RCC 7860 (cell line): ENCODE measurements around the gene KRT86.
A peak's percentile ranks its signal among the peaks of the same experiment; 100 is the strongest.
"Not testable (repeated sequence)": the region's sequence is repeated elsewhere in the genome, so short reads cannot be mapped to it uniquely, and the experiment has no call there.

Experiments used
- DNase-seq: peaks from one replicate; pipeline ENCODE4 v3.0.0-alpha.2; 2015; ENCODE audit warnings: low spot score
- FAIRE-seq: peaks from 2 replicates; lab custom pipeline; 2012; peaks lifted over from hg19 to GRCh38; lab: Jason Lieb, UNC

Gene KRT86

DNA sequence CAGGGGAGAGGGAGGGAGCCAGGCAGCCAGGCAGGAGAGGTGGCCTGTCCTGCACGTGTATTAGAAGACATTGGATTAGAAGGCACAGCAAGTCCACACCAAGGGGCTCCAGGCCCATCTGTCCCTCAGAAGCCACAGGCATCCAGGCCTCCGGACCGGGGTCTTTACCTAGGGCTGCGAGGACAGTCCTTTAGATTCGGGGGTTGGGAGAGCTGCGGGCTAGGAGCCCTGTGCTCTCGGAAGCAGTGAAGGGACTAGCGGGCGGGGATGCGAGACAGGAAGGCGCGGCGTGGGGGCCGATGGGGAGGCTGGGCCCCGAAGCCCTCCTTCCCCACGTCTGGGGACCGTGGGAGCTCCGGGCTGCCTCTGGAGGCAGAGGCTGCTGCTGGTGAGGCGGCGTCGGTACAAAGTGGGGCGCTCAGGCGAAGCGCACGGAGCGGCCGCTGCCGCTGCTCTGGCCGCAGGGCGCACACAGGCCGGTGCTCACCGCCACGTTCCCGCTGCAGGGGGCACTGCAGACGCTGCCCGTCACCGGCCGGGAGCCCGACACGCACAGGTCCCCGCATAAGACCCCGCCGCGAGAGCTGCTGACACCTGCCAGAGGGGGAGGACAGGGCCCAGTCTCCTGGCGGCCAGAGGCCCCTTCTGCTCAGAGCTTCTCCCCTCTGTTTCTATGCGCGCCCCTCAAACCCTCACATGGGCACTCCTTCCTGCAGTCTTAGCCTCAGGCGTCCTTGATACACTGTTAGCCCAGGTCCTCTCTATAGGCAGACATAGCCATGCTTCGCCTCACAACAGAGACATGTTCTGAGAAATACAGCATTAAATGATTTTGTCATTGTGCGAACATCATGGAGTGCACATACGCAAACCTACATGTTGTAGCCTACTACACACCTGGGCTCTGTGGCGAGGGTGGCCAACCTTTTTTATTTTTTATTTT, 24.1 kb upstream of the KRT86 start:
- DNase-seq (no peak), FAIRE-seq (no peak)

DNA sequence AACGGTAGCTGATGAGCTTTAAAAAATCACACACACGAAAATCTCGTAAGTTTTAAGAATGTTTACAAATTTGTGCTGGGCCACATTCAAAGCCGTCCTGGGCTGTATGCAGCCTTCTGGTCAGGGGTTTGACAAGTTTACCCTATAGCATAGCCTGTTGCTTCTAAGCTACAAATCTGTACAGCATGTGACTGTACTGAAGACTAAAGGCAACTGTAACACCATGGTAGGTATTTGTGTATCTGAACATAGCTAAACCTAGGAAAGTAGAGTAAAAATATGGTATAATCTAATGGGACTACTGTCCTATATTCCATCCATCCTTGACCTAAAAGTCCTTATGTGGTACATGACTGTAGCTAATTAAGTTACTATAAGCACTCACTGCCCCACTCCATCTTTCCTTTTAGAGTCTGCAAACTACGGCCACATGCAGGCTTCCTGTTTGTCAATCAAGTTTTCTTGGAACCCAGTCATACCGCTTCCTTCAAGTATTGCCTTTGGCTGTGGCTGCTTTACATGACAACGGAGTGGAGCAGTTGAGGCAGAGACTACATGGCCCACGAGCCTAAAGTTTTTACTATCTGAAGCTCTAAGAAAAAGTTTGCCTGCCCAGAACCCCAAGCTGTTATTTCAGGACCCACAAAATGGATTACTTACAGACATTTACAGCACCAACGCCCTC, 22.9 kb upstream of the KRT86 start:
- FAIRE-seq = no peak
- no peak for DNase-seq

DNA sequence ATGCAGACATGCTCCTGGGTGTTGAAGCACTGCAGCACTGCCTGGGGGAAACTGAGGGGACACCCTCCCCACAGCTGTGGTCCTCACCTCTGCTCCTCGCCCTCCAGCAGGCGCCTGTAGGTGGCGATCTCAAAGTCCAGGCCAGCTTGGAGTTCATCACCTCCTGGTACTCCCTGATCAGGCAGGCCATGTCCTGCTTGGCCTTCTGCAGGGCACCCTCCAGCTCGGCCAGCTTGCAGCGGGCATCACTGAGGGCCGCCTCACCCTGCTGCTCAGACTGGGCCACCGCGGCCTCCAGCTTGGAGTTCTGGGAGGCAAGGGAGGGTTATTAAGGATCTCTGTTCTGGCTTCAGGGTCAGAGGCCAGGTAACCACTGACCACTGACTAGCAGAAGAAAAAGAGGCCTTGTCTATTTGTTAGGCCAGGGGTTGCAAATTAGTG, 22.2 kb upstream of the KRT86 start:
- DNase-seq, FAIRE-seq: not testable (repeated sequence)

DNA sequence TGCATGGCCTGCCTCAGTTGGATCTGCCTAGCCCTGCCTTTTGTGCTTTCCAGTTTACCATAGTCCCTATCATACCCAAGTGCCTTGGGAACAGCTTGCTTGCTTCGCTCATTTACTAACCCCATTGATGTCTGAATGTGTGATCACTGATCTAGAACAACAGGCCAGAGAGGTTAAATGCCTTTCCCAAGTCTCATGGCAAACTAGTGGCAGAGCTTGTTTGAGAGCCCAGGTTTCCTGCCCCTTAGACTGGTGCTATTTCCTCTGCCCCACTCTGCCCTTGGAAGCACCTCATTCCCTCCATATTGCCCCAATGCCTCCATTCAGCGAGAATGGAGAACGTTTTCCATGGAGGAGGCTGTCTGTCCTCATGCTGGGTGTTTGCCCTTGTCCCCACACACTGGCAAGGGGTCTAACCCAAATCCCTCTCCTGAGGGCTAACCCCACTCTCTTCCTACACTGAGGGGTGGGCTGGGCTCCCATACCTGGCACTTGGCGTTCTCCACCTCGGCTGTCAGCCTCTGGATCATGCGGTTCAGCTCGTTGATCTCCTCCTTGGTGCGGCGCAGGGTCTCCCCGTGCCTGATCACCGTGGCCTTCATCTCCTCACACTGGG, 21.6 kb upstream of the KRT86 start:
- FAIRE-seq (peak; percentile 82), DNase-seq (peak; percentile 80)

DNA sequence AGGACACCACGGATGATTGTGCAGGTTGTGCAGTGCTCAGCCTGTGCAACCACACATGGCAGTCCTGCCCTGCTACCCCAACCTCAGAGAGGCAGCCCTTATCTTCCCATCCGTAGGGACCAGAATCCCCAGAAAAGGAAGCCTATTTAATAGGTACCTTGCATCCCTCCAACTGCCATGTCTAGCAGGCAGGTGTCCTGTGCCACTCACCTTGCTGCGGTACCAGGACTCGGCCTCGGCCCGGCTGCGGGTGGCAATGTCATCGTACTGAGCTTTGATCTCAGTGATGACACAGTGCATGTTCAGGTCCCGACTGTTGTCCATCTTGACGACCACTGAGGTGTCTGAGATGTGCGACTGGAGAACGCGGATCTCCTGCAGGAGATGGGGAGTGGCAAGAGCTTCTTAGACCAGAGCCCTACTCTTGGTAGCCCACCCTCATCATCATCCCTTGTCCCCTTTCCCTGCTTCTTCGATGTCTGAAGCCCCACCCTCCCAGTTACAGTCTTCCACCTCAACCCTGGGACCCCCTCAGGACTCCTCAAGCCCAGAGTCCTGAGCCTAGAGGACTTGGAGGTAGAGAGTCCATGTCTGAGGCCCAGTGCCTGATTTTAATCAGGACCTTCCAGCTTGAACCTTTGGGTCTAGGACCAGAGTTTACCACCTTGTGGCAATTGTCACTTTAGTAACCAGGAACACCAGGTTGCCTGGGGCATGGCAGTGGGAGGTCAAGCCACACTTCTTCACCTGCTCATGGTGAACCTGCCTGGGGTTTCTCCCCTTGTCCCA, 20.9 kb upstream of the KRT86 start:
- no peak for DNase-seq

GRCh38 chr12:52254180-52254964, 20.1 kb upstream of the KRT86 start:
- no peak for FAIRE-seq
- DNase-seq = no peak

More for the DNA sequence above, 20.9 kb upstream of the KRT86 start:
- no peak for FAIRE-seq

DNA sequence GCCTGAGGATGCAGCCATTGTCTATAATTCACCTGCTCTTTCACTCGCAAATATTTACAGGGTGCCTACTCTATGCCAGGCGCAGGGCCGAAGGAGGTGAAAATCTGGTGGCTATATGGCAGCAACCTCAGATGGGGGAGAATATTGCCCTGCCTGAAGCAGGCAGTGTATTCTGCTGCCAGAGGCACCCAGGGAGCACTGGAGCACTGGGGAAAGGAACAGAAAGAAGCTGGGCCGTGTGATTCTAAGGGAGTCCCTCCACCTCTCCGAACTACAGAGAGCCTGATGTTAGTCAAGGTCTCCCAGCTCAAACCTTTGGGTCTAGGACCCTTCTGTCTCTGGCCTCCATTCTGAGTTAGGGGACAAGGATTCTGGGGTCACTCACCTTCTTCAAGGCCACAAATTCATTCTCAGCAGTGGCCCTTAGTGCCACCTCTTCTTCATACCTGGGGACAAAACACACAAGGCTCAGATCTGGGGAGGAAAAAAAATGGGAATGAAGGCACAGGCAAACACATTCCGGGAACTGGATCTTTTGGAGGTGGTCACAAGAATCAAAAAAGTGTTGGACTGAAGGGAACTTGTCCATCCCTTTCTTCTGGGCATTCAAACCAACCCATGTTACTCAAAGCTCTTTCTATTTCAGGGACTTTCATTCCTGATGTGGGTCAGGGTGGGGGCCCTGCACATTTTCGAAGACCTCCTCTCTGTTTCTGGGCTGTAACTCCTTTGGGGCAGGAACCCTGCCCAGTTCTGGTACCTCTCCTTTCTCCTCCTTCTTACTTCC, 19.3 kb upstream of the KRT86 start:
- FAIRE-seq = no peak
- DNase-seq = no peak

GRCh38 chr12:52255926-52256583, 18.4 kb upstream of the KRT86 start:
- DNase-seq = no peak

DNA sequence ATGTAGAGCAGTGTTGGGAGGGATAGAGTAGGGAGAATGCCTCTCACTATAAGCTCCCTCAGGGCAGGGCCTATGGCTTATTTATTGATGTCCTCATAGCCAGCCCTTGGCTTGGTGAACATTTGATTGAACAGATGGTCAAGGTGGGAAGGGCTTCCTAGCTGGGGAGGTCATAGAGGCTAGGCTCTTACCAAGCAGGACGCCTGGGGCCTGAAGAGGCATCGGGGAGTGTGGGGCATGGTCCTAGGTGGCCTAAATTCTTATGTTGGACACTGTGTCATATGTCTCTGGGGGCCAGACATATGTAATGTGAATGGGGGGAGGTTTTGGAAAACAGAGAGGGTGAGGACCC, 17.9 kb upstream of the KRT86 start:
- no peak for FAIRE-seq
- no peak for DNase-seq

More at GRCh38 chr12:52255926-52256583, 18.4 kb upstream of the KRT86 start:
- no peak for FAIRE-seq

DNA sequence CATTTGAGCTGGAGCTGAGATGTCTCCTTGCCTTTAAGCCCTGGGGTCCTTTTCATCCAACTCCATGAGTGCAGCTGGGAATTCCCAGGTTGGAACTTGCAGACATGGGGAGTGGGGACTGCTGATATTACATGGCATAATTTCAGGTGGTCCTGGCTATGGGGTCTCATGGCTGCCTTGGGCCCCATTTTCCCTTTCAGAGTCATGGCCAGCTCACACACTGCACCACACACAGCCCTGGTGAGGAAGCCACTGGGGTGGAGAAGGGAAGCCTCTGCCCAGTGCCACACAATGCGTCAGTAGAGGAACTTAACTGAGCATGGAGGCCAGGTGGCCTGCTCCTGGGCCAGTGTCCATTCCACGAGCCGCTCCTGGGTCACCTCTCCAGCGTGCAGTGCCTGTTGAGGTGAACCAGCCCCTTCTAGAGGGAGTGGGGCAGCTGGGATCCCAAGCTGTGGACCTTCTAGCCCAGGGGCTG, 17.3 kb upstream of the KRT86 start:
- FAIRE-seq (no peak), DNase-seq (no peak)

DNA sequence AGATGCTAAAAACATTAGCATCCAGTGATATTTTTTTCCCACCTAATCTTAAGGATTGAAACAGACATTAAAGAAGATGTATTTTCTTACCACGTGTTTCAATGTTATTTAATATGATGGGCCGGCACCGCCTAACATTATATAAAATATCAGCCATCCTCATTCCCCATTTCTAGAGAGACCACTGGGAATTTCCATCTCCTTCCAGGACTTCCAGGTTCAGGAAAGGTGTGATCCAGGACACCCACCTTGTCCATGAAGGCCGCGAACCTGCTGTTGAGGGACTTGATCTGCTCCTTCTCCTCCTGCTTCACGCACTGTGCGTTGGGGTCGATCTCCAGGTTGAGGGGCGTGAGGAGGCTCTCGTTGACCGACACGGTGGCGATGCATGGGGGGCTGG, 16.5 kb upstream of the KRT86 start:
- FAIRE-seq, DNase-seq: not testable (repeated sequence)

GRCh38 chr12:52258335-52258901, 16.0 kb upstream of the KRT86 start:
- DNase-seq = no peak
- no peak for FAIRE-seq

GRCh38 chr12:52259657-52260243, 14.7 kb upstream of the KRT86 start:
- FAIRE-seq (no peak), DNase-seq (no peak)

DNA sequence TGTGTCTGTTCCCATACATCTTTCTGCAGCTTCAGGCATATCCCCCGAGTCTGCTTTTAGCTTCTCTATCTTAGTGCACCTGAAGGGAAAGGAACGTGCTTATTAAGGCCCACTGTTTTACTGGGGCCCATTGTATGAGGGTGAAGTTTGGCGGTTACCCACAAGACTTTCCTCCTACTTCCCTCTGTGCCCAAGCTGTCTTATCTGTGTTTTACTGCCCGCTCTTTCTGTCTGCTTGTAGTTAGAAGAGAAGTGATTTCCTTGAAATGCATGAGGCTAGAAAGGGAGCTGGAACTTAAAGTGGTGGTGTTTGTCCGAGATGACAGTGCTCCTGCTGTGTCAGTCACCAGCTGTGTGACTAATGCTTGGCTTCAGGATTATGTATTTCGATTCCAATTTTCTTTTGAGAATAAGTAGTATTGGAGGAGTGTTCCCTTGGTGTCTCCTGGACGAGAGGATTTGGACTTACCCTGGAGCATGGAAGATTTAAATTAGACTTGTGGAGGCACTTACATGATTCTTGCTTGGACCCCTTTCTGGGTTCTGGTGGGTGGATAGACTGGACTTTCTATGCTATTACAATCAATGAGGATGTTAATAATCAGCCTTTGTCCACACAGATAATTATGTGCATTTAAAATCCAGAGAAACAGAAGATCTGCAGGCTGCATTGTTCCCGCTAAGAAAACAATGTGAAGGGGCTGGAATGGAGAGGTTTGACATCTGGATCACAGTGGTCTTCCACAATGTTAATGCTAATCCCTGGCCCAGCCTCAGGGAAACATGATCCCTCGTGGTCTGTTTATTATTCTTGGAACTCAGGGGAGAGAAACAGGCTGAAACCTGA, 13.9 kb upstream of the KRT86 start:
- DNase-seq (no peak), FAIRE-seq (no peak)

GRCh38 chr12:52261208-52261484, 13.3 kb upstream of the KRT86 start:
- no peak for DNase-seq
- FAIRE-seq = no peak

DNA sequence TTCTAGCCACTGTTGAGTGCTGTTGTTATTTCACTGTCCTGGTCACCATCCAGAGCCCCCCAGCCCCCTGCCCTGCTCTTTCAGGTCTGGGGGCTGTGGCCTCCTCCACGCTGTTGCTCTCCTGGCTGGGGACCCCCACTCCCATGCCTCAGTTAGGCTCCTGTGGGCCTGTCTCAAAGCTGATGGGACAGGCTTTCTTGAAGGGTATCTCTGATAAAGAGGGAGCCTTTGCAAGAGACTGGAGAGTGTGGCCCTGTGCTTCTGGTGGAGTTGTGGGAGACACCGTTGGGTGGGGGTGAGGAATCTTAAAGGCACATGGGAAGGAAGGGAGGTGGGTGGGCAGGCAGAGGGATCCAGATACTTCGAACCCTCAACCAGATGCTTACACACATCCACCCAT, 12.2 kb upstream of the KRT86 start:
- FAIRE-seq (no peak), DNase-seq (no peak)

- FAIRE-seq (no peak), DNase-seq (no peak)
These were observed 10.5 kb upstream of the KRT86 start for GRCh38 chr12:52263761-52264434.
